ENCODE data around the gene LHFPL4. TPM values are rescaled to one million over a fixed set of nuclear protein-coding genes. Genes with fewer than 3 reads are reported as not detected.

Gene LHFPL4
- total RNA-seq, 2 experiments from 2014 or later: not detected

GRCh38 chr3:9469986-9470385, 83.6 kb downstream of the LHFPL4 start:
- ChIA-PET POLR2A (interaction anchor here (0.7 kb wide), 1 partner anchor 77 kb away, joined by 4 read pairs; no protein-coding TSS in a partner anchor), CTCF (interaction anchor here (0.9 to 1.4 kb wide), 2 partner anchors 12 to 179 kb away, joined by 3 to 4 read pairs; partner anchors contain the start of gene MTMR14)
- Mint-ChIP-seq H3K4me1 (peaks cover 15% of the 10 kb centered on the region), H3K9me3 (ENCODE audit: low read depth) (no peaks in the 10 kb centered on the region), H3K4me3 (no peak overlapping the region), H3K27ac (no peak overlapping the region), H3K36me3 (ENCODE audit: low read depth) (peaks cover 71% of the 10 kb centered on the region), H3K27me3 (no peaks in the 10 kb centered on the region)
- ATAC-seq: no peak
- no peak for DNase-seq
- intact Hi-C loops (cut with DNase I, micrococcal nuclease): no loop called here

DNA sequence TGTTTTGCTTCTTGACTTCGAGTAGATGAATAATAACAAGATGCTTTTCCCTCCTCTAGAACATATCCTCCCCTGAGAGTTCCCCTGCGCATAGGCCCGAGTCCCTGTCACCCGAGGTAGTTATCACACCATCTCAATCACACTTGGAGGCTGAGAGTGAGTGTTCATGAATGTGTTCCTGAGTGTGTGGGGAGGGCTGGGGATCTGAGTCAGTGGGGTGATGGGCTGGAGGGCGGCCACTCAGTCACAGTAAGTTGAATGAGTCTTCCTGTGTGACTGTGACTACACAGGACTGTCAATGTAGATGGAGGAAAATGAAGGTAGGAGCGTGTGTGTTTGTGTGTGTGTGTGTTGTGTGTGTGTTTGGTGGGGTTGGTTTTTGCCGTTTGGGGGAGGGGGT, 85.2 kb downstream of the LHFPL4 start:
- CTCF ChIA-PET: interaction anchor here (1.4 kb wide), 1 partner anchor 181 kb away, joined by 4 read pairs; the partner anchor contains the start of gene MTMR14

DNA sequence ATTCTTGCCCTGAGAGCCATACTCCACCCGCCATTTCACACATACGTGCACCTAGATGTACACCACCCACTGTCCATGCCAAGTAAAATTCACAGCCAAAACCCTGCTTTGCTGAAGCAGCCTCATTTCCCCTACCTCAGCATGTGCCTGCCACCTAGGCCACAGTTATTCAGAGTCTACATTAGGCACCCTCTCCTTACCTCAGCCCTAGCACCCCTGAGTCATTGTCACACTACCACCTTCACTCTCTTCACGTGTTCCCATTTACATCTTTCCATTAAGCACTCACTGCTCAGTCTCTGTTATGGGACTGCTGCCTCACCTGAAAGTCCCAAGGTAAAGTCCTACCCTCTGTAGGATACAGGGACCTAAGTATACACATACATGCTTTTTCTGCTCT, 86.2 kb downstream of the LHFPL4 start:
- ATAC-seq: peak; percentile 47
- Mint-ChIP-seq H3K36me3 (ENCODE audit: low read depth) (peaks cover 55% of the 10 kb centered on the region), H3K9me3 (ENCODE audit: low read depth) (no peaks in the 10 kb centered on the region), H3K4me3 (no peak overlapping the region), H3K27me3 (no peaks in the 10 kb centered on the region), H3K4me1 (peaks cover 15% of the 10 kb centered on the region), H3K27ac (peak overlapping the region; percentile 53)
- DNase-seq: no peak
- ChIA-PET CTCF (no interaction called here), POLR2A (no interaction called here)
- intact Hi-C loops (cut with DNase I, micrococcal nuclease): no loop called here

More for the DNA sequence above, 85.2 kb downstream of the LHFPL4 start:
- Mint-ChIP-seq H3K4me3 (no peak overlapping the region), H3K9me3 (ENCODE audit: low read depth) (no peaks in the 10 kb centered on the region), H3K27ac (peak overlapping the region; percentile 70), H3K27me3 (no peaks in the 10 kb centered on the region), H3K36me3 (ENCODE audit: low read depth) (peaks cover 65% of the 10 kb centered on the region), H3K4me1 (peaks cover 15% of the 10 kb centered on the region)
- POLR2A ChIA-PET: no interaction called here
- DNase-seq: peak; percentile 54
- peak; percentile 82 for ATAC-seq
- intact Hi-C loops (cut with DNase I, micrococcal nuclease): no loop called here

GRCh38 chr3:9455596-9456131, 98.0 kb downstream of the LHFPL4 start:
- Mint-ChIP-seq H3K4me3 (no peak overlapping the region), H3K4me1 (peaks cover 17% of the 10 kb centered on the region), H3K27ac (no peak overlapping the region), H3K9me3 (ENCODE audit: low read depth) (no peaks in the 10 kb centered on the region), H3K27me3 (no peaks in the 10 kb centered on the region), H3K36me3 (ENCODE audit: low read depth) (peaks cover 36% of the 10 kb centered on the region)
- ATAC-seq: no peak
- DNase-seq: no peak
- intact Hi-C loops (cut with DNase I, micrococcal nuclease): no loop called here
- ChIA-PET POLR2A (no interaction called here), CTCF (interaction anchor here (1.1 kb wide), 1 partner anchor 15 kb away, joined by 3 read pairs; no protein-coding TSS in a partner anchor)

- Mint-ChIP-seq H3K36me3 (ENCODE audit: low read depth) (peaks cover 60% of the 10 kb centered on the region), H3K27me3 (no peaks in the 10 kb centered on the region), H3K4me1 (peaks cover 19% of the 10 kb centered on the region), H3K27ac (peak overlapping the region; percentile 87), H3K4me3 (no peak overlapping the region), H3K9me3 (ENCODE audit: low read depth) (no peaks in the 10 kb centered on the region)
- ChIA-PET CTCF (interaction anchor here (0.8 to 1.4 kb wide), 3 partner anchors 59 to 99 kb away, joined by 3 read pairs; no protein-coding TSS in a partner anchor), POLR2A (interaction anchor here (0.6 kb wide), 1 partner anchor 285 kb away, joined by 3 read pairs; no protein-coding TSS in a partner anchor)
- ATAC-seq (peak; percentile 47), DNase-seq (no peak)
- intact Hi-C loops (cut with DNase I, micrococcal nuclease): no loop called here
Observed at GRCh38 chr3:9452417-9452816, 101.2 kb downstream of the LHFPL4 start.

DNA sequence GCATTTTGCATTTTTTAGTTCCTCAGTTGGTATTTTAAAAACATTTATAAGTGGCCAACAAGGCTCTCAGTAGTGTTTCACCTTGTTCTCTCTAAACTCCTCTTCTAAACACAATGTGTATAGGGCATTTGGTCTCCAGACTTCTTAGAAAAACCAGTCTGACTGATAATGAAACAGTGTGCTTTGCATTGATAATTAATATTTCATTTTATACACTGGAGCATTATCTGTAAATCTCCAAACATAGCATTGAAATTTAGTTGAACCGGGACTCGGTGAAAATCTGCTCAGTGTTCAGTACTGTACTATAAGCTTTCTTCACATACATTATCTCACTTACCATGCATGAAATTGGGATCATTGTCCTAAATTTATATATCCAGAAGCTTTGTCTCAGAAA, 102.6 kb downstream of the LHFPL4 start:
- no peaks in the 10 kb centered on the region for H3K27me3 Mint-ChIP-seq
- H3K27ac Mint-ChIP-seq: no peak overlapping the region
- H3K4me3 Mint-ChIP-seq: no peak overlapping the region
- no peaks in the 10 kb centered on the region for H3K9me3 Mint-ChIP-seq (ENCODE audit: low read depth)
- no peak for ATAC-seq
- ChIA-PET POLR2A (no interaction called here), CTCF (interaction anchor here (1.1 to 1.3 kb wide), 3 partner anchors 11 to 125 kb away, joined by 3 to 4 read pairs (median 3); no protein-coding TSS in a partner anchor)
- intact Hi-C loops (cut with DNase I, micrococcal nuclease): loop anchor here in 1 of 2 experiments (1.0 kb wide), 1 partner anchor 24 kb away; no protein-coding TSS in a partner anchor
- H3K4me1 Mint-ChIP-seq: peaks cover 19% of the 10 kb centered on the region
- no peak for DNase-seq
- peaks cover 66% of the 10 kb centered on the region for H3K36me3 Mint-ChIP-seq (ENCODE audit: low read depth)

DNA sequence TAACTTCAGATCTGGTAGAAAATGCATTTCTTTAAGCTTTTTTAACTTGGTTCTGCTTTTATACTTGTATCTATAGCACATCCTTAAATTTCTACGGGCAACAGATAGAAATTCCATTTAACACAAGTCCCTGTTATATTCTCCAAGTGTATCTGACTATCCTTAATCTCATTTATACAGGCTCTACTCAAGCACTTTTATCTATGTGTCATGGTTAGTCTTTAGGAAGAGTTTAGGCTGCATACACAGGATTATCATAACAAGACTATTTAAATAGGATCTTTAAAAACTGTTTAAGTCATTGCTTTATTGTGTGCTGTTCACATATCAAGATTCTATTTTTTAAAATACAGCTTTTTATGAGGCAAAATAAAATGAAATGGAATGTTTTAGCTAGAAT, 103.5 kb downstream of the LHFPL4 start:
- no peak overlapping the region for H3K4me3 Mint-ChIP-seq
- ATAC-seq: no peak
- peaks cover 19% of the 10 kb centered on the region for H3K4me1 Mint-ChIP-seq
- ChIA-PET POLR2A (no interaction called here), CTCF (interaction anchor here (1.1 kb wide), 1 partner anchor 10 kb away, joined by 3 read pairs; no protein-coding TSS in a partner anchor)
- peaks cover 65% of the 10 kb centered on the region for H3K36me3 Mint-ChIP-seq (ENCODE audit: low read depth)
- intact Hi-C loops (cut with DNase I, micrococcal nuclease): no loop called here
- H3K9me3 Mint-ChIP-seq (ENCODE audit: low read depth): no peaks in the 10 kb centered on the region
- no peaks in the 10 kb centered on the region for H3K27me3 Mint-ChIP-seq
- no peak overlapping the region for H3K27ac Mint-ChIP-seq
- DNase-seq: no peak

- Mint-ChIP-seq H3K9me3 (ENCODE audit: low read depth) (no peaks in the 10 kb centered on the region), H3K4me1 (peaks cover 19% of the 10 kb centered on the region), H3K27me3 (no peaks in the 10 kb centered on the region), H3K4me3 (no peak overlapping the region), H3K27ac (peak overlapping the region; percentile 32), H3K36me3 (ENCODE audit: low read depth) (peaks cover 69% of the 10 kb centered on the region)
- intact Hi-C loops (cut with DNase I, micrococcal nuclease): loop anchor here in 1 of 2 experiments (10.0 kb wide), 1 partner anchor 596 kb away; no protein-coding TSS in a partner anchor
- POLR2A ChIA-PET: no interaction called here
- CTCF ChIA-PET: no interaction called here
- peak; percentile 57 for ATAC-seq
- DNase-seq: no peak
Observed at GRCh38 chr3:9448643-9449042, 105.0 kb downstream of the LHFPL4 start.

Other genes with a start within 250 kb of the LHFPL4 start
- 10 to 100 TPM; 59.6 to 74.3 TPM for gene THUMPD3, start 190.8 kb downstream of the LHFPL4 start, total RNA-seq
- 100 to 1,000 TPM; 115 to 148 TPM for gene SETD5, start 156.2 kb downstream of the LHFPL4 start, total RNA-seq
- gene MTMR14, start 95.7 kb upstream of the LHFPL4 start, total RNA-seq: 10 to 100 TPM; 26.6 to 34.4 TPM
- under 1 TPM; 0.14 to 0.30 TPM for gene CPNE9, start 150.0 kb upstream of the LHFPL4 start, total RNA-seq
- gene BRPF1, start 177.9 kb upstream of the LHFPL4 start, total RNA-seq: 10 to 100 TPM; 23.3 to 25.9 TPM
- gene OGG1, start 196.1 kb upstream of the LHFPL4 start, total RNA-seq: 10 to 100 TPM; 36.4 to 61.6 TPM
- 10 to 100 TPM; 48.4 to 53.1 TPM for gene CAMK1, start 216.1 kb upstream of the LHFPL4 start, total RNA-seq
- 10 to 100 TPM; 80.7 to 96.4 TPM for gene TADA3, start 238.7 kb upstream of the LHFPL4 start, total RNA-seq
- gene ARPC4, start 239.3 kb upstream of the LHFPL4 start, total RNA-seq: 100 to 1,000 TPM; 164 to 231 TPM

Data from activated CD4-positive, alpha-beta T cell treated with anti-CD3 and anti-CD28 coated beads for 36 hours (primary cell).